ENCODE data around the gene MLLT1.
A peak's percentile ranks its signal among the peaks of the same experiment; 100 is the strongest.

Gene MLLT1

DNA sequence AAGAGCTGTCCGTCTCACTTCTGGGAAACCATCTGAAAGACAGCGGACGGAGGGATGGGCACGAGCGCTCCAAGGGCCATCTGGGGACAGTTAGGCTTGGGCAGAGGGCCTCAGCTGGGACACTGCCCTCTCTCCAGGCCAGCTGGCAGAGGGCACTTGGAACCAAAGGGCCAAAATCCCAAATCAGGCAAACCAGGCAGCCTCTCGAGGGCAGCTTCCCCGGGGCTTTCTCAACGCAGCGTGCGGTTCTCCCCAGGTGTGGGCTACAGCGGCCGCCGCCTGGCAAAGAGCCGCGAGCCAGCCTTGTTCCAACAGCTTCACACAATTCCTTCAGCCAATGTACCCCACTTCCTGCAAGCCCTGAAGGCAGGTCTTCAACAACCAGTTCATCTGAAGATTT lies 5.0 kb downstream of the MLLT1 start:
- no peak for DNase-seq

DNA sequence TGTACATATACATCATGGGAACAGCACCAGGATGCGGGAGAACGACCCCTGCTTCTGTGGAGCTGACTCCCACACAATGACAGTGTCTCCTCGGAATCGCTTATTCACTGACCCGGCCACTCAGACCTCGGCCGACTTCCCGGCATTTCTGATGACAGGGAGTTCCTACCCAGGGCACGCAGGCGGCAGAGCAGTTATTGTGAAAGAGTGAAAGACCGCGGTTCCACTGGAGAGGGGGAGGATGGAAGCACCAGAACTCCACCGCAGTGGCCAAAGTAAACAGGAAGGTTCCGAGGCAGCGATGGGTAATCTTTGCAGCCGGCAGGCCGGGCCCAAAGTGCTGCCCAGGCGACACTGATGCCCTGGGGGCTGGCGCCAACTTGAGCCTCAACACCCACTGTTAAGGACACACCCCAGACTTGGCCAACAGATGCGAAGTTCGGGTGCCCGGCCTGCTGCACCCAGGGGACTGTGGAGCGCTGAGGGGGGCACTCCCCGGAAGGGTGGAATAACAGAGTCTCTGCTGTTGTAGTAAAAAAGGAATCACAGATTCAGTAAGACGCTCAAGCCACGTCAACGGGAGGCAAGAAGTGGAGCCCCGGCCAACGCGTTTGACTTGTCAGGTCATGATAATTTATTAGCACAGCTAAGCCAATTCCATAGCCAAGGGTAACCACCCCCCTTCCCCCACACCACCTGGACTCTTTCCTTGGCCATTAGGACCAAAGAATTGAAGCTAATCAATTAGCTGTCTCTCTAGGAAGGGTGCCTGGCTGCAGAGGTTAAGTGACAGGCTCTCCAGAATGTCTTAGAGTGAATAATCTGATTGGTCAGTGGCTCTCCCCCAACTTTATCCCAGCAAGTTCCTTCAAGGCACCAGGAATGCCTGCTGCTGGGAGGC lies 5.8 kb downstream of the MLLT1 start:
- DNase-seq, result no peak

DNA sequence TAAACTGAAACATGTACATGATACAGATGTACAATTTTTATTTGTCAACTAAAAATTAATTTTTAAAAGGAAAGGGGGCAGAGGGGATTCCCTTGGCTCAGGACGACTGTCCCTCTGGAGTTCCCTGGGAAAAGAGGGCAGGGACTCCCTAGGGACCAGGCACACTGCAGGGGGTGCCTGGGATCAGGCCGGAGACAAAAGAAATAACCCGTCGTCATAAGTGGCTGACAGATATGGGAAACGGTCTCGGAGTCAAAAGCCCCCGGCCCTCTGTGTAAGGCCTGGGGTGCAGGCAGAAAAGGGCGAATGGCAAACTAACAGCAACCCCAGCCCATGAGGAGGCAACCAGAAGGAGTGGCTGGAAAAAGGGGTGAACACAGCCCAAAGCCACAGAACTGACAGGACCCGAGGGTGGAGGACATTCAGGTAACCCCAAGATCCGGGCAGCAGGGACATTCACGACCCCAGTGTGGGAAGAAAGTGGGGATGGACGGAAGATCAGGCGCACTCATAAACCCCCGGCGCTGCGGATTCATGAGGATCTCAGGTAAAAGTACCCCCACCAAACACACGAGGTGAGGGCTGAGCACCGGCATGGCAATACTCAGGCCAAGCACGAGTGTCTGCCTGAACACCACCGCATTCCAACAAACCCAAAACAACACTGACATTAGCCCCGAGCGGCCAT lies 6.7 kb downstream of the MLLT1 start:
- DNase-seq, result no peak

DNA sequence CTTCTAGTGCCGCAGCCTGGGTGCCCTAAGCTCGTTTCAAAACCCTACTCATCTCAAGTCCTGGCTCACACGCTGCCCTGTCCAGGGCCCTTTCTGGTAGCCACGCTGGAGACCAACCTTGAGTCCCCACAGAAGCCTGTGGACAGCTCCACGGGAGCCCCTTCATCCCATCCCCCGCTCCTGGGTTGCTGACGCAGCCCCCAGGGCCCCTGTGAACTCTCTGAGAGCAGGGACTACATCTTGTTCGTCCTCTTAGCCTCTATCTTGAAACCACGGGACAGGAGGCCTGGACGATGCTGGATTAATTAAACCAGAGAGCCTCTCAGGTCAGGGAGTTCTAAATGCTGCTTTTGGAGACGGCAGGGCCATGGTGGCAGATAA lies 7.4 kb downstream of the MLLT1 start:
- DNase-seq, result no peak

DNA sequence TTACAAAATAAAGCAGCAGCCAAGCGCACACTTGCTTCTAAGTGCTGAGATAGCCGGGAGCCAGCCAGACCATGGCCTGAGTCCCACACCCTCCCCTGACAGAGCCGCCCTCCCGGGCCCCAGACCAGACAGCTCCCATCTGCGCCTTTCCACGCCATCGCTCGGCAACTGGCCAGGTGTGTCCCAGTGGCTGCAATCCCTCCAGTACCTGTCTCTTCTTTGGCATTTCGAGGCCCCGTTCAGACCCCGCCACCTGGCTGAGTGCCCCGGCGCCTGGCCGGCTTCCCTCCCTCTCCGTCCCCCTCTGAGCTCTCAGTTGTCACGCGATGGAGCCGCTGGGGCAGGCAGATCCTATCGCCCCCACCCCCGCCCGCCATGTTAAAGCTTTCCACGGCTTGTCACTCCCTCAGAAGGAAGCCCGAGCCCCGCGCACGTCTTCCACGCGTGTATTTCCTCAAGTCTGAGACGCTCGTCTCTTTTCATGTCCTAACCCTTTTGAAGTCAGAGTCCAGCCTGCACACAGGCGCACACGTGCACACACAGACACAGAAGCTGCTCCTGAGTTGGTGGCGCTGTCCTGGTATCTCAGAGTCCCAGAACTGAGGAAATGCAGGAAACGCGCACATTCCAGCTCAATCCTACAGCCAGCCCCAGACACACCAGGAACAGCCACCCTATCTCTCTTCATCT lies 7.9 kb downstream of the MLLT1 start:
- DNase-seq, result no peak

DNA sequence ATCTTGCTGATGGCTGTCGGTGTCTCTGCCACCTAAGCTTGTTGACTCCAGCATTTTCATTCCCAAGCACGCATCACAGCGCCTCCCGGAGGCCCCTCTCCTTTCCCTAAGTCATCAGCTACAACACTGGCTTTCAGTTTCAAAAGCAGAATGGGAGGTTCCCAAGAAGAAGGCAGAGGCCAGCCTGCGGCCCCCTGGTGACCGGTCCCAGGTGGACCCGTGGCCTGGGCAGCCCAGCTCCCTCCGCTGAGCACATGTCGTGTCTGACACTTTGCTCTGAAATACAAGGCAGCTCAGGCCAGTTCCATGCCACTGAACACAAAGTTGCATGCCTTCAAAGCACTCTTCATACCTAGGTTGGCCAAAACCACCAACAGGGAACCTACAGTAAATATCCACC lies 8.5 kb downstream of the MLLT1 start:
- no peak for DNase-seq

DNA sequence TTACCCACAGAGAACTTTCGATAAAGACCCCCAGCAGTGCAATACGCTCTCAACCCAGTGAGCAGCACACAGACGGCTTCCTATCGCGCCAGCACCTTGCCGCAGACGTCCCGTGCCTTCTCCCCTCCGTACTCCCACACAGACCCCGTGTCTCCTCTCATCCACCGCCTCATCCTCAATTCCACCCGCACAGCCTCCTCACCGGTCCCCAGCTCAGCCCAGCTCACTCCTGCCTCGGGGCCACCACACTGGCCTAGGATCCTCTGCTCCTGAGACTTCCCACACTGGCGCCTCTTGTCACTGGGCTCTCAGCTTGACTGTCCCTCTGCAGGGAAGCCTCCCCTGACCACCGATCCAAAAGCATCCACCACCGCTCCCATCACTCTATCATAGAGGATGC lies 9.0 kb downstream of the MLLT1 start:
- no peak for DNase-seq

DNA sequence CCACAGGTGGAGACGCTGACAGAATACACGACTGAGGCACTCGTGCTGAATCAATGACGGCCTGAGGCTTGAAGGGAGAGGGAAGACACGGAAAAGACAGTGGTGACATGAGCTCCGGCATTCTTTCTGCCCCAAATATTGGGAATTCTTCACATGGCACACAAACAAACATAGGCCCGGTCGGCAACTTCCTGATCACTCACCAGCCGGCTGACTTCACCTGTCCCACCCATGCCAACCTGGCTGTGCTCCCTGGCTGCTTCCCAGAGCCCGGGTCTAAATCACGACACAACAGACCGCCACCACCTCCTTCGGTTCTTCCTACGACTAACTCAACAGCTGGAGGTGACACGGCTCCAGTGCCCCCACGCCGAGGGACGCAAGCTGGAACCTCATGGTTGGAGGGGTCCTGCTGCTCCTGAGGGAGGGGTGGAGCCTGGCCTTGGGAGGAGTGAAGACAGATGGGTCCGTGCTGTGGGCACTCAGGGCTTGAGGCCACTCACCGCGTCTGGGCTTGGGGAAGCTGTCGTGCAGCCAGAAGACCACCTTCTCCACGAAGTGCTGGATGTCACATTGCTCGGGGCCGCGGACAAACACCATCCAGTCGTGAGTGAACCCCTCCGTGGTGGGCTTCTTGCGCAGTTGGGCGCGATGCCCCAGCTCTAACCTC lies 9.6 kb downstream of the MLLT1 start:
- no peak for DNase-seq

DNA sequence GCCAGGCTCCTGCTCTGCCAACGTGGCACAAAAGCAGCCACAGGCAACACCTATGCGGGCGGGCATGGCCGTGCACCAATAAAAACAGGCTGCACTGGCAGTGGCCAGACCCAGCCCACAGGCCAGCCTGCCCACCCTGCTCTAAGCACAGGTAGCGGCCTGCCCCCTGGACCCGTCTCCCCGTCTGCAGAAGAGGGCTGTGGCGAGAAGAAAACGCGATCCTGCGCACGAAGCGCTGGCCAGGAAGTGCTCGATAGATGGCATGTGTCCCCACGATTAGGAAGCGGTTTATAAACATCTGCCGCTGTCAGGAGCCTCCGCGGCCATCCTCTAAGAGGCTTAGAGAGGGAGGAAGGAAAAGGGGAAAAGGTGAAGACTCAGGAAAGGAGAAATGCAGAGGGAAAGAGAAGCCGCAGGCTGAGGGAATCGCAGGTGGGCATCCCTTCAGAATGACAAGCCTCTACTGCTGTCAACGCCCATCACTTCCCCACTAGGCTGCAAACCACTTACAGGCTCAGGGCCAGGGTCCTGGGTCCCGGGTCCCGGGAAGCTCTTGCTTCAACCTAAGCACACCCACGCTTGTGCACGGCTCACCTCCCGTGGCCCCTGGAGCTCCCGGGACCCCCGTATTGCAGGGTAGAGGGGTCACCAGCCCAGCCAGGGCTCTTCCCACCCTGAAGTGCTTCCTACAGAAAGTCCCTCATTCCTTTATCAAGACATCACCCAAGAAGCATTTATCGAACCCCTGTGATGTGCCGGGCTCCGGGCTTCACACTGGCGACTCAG lies 10.5 kb downstream of the MLLT1 start:
- DNase-seq, result no peak

DNA sequence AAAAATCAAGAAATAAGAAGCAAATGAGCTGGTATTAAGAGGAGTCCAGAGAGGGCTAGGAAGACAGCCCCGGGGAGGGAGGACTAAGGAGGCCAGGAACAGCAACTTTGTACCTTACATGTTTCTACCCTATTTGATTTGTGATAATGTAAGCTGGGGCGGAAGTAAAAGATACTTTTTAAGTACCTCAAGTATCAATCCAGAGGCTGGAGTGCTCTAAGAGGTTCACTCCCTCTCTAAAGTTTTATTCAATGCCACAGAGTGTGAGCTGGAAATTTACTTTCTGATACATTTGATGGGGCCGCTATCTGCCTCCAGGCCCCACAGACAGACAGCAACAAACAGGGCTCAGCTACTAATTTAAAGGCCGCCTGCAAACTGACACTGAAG lies 11.4 kb downstream of the MLLT1 start:
- no peak for DNase-seq

DNA sequence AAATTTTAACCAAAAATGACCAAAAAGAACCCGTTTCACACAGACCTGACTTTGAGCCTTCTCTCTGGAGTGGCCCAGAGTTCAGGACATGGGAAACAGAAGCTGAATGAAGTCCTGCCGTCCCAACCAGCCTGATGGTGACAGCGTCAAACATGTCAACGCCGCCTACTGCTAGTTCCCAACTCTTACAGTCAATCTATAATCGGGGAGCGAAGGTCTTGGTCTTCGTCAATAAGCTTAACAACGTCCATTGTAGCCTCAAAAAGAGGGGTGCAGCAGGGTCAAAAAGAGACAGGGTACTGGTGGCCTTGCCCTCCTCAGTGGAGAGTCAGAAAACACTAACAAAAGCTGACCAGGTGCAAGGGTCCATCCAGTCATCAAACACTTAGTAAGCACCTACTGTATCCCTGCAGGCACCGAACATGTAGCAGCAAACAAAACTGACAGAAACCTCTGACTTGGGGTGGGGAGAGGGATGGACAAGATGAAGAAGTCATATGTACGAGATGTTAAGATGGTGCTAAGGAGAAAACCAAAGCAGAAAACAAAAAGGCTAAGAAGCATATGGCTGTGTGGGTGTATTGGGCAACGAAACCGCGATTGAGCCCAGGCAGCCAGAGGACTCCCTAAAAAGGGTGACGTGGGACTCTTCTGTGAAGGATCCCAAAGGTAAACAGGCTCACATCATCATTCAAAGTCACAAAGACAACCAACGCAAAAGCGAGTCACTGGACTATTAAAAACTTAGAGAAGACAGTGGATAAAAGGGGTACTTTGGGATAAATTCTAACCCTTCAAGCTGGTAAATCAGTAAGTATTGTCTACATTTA lies 12.0 kb downstream of the MLLT1 start:
- DNase-seq, result no peak

DNA sequence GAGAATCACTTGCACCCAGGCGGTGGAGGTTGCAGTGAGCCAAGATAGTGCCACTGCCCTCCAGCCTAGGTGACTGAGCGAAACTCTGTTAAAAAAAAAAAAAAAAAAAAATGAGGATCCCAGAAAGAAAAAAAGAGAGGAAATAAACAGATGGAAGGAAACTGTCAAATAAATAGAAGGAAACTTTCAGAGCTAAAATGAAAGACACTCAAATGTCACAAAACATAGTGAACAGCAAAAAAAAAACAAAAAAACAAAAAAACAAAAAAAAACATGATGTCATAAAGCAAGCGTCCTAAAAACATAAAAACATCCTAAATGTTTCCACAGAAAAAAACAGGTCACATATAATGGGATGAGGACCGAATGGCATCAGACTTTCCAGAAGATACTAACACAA lies 15.0 kb downstream of the MLLT1 start:
- DNase-seq, result no peak

DNA sequence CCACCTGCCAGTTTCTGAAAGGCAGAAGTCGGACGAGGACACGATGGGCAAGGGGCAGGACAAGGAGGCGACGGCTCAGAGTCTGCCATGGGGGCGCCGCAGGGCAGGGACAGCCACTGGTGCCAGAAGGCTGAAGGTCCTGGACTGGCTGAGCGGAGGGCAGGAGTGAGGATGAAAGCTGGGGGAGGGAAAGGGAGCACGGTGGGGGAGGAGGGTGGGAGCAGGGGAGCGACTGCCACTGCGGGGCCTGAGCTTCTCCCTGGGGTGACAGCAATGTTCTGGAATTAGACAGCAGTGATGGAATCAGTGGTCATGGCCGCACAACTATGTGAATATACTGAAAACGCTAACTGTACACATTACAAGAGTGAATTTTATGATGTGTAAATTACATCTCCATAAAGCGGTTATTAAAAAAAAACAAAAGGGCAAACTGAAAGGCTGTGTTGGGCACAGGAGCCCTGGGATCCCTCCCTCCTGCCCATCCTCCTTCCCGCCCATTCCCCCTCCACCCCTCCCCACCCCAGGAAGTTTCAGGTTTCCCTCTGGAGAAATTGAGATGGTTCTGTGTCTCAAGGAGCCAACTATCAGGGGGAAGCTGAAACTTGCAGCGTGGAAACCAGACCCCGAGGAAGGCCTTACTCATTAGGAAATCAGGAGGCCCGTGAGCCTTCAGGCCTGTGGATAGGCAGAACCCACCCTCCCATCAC lies 15.9 kb downstream of the MLLT1 start:
- DNase-seq, result no peak

DNA sequence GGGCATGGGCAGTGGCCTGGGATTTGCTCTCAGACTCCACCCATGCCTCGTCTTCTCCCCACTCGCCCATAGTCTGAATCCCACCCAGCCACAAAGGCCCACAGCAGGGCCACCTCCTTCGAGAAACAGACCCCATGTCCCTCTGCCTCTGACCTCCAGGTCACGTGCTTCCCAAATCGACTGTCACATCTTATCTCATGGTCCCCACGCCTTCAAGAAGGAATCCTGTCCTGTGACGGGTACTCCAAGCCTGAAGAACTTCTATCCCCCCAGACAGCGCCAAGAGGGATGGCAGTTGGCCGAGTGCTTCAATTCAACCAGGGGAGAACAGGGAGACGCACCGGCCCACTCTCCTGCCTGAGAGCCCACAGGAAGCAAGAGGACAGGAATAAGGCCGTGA lies 16.5 kb downstream of the MLLT1 start:
- no peak for DNase-seq

DNA sequence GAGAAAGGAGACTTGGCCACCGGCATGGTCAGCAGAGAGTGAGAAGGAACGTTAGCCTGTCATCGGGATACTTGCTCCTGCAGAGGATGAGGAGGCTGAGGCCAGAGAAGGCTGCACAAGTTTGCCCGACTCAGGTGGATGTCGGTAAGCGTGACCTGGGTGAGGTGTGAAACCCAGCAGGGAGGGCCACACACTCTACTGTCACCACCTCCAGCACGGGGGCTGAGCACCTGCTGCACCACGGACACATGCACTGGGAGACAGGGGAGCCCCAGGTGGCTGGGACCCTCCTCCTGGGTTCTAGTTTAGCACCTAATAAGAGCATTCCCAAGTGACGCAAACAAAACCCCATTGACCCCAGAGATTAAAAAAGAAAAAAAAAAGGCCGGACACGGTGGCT lies 17.3 kb downstream of the MLLT1 start:
- DNase-seq, result no peak

DNA sequence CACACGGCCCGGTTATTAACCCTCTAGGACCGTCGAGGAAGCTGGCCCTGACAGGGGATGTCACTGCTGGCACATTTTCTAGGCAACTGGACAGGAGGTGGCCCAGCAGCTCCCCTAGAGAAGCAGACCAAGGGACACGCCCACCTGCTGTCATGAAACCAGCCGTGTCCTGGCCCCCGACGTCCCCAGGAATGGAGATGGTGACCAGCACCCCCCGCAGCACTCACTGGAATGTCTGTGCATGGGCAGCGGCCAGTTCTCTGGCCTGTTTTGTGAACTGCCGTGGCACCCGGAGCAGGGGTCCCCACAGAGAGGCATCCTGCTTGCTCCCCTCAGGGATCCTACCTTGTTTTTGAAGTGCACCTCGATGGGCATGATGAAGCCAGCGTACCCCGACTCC lies 17.9 kb downstream of the MLLT1 start:
- no peak for DNase-seq

DNA sequence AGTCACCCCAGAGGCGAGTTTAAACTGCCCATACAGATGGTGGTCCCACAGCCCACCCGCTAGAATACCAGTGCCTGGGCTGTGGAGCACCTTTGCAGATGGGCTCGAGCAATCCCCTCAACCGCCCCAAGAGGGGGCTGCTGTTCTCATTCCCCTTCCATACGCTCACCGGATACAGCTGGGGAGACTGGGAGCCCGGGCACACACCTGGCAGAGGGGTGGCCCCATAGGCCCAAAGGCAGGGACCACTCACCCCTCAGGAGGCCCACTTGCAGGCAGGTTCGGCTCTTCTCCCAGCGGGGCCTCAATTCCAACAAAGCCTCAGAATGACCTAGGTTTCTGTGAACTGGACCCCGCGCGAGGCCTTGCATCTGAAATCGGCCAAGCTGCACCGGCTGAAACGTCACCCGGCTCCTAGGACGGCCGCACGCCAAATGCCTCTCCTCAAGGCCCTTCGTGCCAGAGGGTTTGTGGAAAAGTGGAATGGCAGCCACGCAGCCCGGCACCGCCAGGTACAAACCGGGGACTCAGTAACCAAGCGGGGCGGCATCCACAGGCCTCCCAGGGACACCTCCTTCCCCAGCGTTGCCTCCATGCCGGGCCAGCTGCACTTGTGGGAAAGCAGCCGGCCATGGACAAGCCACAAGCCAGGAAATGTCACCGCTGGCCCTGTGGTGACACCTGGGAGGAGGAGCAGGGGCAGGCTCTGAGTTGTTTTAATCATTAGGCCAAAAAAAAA lies 18.7 kb downstream of the MLLT1 start:
- peak in 1 of 2 donors; percentile 21 for DNase-seq

DNA sequence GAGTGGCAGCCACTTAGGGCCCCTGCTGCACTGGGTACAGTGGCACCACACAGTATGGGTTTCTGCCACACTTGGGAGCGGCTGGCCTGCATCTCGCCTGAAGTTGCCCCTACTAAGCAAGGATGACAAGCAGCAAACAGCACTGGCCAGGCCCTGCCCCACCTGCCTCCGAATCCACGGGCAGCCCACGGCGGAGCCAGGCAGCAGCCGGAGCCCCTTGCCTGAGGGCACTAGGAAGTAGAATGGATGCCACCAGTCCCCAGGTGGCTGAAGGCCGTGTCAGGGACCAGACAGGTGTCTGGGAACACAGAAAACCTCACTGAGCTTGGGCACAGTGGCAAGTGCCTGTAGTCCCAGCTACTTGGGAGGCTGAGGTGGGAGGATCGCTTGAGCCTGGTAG lies 19.4 kb downstream of the MLLT1 start:
- DNase-seq, result no peak

DNA sequence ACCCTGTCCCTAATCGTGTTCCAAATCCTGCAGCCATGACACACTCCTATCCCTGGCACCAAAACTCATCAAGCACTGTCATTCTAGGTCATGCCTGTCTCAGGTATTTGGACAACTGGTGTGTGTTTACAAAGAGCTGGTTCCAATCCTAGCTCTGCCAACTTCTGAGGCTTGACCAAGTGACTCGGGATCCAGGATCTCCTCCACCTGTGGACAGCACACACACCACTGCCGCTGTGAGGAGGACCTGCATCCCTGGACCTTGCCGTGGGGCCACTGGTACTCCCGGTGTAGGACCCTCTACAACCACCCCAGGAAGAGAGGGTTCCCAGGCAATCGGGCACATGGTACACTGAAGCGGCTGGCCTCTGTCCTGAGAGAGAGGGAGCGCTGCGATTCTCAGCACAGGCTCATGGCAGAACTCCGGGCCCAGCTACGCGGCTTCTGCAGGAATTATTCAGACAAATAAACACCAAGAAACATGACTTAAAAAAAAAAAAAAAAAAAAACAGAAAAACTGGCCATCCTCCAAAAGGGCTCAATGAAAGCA lies 20.4 kb downstream of the MLLT1 start:
- DNase-seq, result no peak

DNA sequence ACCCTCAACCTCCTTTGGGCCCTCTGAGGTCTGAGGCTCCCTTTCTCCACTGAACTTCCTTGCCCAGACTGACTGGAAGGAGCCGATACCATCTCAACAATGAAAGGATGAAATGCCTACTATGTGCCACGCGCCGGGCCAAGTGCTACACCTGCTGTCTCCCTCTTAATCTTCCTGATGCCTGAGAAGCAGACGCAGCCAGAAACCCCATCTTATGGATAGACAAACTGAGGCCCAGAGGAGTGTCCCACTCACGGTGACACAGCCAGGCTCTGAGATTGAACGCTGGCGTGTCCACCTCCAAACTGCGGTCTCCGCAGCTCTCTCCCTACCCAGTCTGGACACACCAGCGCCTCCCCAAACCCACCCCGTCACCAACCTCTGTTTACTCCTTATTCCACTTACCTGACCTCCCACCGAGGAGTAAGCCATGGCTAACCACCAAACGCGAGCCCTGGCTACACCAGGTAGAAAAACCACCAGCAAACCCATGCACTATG lies 20.9 kb downstream of the MLLT1 start:
- DNase-seq, result no peak
